ENCODE data around the gene TRPC3.
"Not testable (repeated sequence)": the region's sequence is repeated elsewhere in the genome, so short reads cannot be mapped to it uniquely, and the experiment has no call there.

TRPC3 gene

DNA sequence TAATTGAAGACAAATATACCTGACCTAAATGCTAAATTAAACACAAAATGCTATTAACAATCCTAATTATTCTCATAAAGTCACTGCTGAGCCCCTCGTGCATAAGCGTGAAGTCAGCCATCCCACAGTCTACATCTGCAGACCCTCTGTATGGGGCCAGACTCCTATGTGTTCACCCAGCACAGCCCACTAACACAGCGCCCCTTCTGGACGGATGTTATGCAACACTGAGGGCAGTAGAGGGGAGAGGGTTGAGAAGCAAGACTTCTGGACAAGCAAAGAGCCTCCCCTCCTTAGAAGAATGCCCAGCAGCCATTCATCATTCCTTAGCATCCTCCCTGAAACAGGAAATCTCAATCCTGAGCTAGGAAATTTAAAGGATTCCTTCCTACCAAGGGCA lies 7.9 kb downstream of the TRPC3 start:
- peak in 1 of 2 experiments; percentile 1 for DNase-seq

DNA sequence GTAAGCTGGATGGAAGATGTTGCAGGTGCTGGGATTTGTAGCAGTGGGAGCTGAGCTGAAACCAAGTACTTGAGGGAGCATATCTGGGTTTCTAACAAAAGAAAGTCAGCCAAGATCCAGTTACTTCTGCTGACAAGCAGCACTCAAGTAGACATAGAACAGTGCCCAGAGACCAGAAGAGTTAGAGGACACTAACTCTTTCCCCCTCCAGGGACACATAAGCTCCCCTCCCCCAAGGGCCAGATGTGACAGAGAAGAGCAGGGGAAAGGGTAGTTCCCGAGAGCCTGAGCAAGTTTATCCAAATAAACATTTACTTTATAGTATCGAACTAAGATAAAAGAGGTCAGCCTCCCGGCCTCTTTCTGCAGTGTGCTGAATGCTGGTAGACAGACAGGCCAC lies 12.2 kb downstream of the TRPC3 start:
- no peak for DNase-seq

DNA sequence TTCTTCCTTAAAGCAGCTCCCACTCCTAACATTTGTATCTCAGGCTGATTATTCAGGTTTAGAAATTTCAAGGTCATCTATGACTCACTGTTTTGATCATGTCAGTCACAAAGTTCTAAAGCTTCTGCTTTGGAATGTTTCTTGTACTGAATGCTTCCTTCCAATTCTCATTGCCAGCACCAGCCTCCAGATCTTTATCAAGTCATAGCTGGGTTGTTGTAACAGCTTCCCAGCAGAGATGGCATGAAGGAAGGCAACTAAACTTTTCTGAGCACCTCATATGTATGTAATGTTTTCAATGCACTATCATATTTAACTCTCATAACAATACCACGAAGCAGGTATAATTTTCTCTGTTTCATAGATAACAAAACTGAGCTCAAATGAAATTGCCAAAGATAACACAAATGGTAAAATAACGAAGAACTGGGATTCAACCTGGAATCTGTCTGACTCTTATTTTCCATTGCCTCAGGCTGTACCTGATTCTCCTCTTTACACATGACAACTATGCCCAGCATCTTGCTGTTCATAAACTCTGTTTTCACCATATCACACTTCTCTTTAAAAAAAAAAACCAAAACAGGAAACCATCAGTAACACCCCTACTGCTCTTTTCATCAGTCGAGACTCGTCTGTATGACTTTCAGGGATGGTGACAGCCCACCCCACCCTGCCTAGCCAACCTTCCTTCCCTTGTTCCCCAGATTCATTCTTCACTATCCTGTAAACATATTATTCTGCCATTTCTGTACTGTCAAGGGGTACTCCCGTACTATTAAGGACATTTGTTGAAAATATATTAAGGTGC lies 13.4 kb downstream of the TRPC3 start:
- no peak for DNase-seq

DNA sequence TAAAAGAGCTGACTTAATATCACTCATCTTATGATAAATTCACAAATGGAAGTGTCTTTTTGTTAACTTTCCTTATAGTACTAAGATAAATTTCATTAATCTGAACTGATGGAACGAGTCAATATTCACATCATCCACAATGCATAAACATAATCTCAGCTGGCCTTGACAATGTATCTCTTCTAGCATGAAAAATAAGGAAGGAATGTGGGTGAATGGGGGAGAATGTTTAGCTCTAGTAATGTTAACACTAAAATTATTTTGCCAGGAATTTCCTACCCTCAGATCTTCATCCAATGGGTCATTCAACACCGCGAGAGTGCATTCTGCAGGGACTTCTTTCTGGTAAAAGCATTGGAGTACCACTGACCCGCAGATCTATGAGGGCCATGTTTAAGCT lies 15.8 kb downstream of the TRPC3 start:
- no peak for DNase-seq

DNA sequence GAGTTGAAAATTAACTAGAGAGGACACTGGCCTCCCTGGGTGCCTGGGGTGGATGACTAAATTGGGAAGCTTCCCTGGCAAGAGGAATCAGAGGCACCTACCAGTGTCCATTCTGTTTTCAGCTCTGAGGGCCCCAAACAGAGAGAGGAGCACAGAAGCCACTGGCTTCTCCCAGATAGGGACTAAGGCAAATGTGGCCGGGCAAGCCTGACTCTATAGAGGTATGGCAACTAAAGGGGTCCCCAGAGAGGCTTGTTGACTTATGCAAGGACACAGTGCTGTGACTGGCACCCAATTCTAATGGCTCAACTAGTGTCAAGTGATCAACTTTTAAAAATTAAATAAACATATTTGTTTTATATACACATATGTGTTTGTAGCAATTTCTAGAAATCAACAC lies 17.2 kb downstream of the TRPC3 start:
- peak in 1 of 2 experiments; percentile 1 for DNase-seq

DNA sequence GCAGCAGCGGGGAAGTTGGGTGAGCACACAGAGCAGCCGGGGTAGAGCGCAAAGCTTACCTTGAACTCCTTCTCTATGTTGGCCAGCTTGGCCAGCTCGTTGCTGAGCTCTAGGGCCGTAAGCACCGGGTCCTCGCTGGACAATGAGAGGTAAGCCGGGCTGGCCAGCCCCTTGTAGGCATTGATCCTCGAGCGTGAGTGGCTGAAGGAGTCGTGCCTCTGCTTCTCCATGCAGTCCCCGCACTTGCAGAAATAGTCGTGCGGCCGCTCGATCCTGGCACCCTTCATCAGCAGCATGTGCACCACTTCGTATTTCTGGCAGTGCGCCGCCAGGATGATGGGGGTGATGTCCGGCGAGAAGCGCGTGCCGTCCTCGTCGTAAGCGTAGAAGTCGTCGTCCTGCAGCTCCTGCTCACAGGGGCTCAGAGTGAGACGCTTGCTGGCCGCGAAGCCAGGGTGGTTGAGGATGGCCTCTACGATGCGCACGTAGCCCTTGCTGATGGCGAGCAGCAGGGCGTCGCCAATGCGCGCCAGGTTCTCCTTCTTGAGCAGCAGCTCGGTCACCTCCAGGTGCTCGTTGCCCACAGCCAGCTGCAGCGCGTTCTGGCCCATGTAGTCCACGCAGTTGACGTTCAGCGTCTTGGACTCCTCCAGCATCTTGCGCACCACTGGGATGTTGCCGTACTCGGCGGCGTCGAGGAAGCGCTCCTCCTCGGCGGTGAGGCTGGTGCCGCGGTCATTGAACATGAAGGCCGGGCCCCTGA lies 19.5 kb downstream of the TRPC3 start:
- DNase-seq = no peak

DNA sequence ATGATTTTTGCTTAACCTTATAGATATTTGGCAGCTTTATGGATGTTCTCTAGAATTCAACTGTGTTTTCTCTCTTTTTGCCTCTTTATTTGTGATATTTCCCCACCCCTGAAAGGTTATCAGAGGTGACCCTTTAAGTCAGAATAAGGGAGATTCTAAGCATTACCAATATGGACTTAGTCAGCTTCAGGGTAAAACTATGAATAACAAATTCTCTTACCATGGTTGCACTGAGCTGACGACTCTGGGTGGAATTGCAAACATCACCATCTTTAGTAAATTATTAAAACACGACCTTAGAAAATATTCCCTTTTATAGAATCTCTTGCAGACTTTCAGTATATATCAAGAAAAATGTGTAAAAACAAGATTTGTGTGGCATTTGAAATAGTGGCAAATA lies 21.6 kb downstream of the TRPC3 start:
- no peak for DNase-seq

DNA sequence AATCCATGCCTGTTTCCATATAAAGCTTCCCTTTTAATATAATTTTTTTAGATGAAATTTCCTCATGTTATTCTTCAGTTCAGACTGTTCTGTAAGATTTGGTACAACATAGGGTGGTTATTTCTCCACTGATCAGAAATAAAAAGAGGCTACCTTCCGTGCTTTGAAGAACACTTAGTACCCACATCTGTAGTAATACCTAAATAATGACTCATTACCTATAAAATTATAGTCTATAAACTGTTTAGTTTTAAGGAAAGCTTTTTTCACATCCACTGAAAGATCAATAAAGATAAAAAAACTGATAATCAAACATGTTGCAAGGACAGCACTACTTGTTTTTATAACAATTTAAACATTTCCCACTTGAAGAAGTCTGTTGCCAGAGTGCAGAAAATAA lies 23.9 kb downstream of the TRPC3 start:
- DNase-seq = no peak

DNA sequence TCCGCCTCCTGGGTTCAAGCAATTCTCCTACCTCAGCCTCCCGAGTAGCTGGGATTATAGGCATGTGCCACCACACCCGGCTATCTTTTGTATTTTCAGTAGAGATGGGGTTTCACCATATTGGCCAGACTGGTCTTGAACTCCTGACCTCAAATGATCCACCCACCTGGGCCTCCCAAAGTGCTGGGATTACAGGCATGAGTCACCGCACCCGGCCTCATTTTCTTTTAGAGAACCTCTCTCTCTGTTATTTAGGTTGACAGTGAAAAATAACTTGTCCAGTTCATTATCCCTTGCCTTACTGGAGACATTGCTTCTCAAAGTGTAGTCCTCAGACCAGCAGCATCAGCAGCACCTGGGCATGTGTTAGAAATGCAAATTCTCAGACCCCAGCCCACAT lies 25.4 kb downstream of the TRPC3 start:
- not testable (repeated sequence) for DNase-seq

DNA sequence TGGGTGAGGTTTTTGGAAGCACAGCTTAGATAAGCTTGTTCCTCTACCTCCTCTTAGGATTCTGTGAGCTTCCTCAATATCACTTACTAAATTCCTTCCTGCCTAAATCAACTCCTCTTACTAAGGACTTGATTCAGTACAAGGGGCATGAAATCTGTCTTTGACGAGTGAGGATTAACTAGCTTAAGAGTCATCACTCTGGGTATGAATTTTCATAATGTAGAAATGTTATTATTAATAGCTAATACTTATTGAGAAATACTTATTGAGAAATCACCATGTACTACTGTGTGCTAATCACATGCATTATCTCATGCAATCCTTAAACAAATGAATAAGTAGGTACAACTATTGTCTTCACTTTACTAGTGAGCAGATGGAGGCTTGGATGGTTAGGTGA lies 28.6 kb downstream of the TRPC3 start:
- no peak for DNase-seq

DNA sequence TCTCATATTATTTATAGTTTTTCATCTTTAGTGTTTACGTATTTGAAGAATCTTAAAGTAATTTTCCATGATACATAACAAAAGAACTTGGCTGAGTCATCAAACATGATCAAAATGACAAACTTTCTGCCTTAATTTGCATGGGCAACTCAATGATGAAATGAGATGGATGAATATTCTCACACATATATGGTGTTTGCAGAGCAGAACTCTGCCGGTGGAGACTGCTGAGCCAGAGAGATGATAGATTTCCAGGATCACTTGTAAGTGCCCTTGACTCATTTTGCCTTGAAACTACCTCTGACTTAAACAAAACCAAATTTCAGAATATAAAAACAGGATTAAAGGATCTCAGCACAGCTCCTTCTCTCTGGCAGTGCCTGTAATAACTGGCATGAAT lies 38.2 kb downstream of the TRPC3 start:
- DNase-seq = no peak

DNA sequence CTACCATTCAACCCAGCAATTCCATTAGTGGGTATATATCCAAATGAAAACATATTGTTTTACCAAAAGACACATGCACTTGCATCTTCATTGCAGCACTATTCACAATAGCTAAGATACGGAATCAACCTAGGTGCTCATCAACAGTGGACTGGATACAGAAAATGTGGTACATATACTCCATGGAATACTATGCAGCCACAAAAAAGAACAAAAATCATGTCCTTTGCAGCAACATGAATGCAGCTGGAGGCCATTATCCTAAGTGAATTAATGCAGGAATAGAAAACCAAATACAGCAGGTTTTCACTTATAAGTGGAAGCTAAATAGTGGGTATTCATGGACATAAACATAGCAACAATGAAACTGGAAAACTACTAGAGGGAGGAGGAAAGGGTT lies 43.5 kb downstream of the TRPC3 start:
- no peak for DNase-seq

DNA sequence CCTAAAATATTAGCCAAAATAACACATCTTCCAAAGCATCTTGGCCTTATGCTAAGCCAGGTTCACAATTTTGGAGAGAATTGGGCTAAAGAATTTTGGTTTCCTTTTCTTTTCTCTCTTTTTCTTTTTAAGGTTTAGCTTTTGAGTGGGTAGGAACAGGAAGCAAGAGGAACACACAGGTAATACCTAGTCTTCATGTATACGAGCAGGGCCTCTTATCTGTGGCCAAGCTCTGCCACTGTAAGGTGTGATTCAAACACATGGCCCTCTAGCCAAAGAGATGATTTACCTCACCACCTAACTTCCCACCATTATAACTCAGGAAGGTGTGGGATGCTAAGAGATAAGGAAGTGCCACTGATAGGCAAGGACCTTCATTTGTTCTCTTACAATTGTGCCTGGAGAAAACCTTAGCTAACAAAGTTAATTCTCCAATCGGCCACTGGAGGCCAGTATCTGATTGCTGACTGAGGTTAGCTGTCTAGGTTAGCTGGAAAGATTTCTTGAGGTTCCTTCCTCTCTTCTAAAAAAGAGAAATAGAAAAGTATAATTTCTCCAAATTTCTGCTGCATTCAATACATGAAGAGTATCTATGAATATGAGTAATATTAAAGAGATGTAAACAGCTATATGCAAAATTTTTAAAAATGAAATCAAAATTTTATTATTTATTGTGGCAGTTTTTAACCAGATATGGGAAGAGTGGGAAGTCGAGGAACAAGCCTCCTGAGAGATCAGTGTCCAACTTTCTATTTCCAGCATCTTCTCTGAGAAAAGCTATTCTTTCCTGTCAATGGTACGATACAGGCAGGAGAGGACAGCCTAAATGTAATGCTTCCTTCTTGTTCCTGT lies 51.5 kb downstream of the TRPC3 start:
- DNase-seq = peak; percentile 5 to 67

DNA sequence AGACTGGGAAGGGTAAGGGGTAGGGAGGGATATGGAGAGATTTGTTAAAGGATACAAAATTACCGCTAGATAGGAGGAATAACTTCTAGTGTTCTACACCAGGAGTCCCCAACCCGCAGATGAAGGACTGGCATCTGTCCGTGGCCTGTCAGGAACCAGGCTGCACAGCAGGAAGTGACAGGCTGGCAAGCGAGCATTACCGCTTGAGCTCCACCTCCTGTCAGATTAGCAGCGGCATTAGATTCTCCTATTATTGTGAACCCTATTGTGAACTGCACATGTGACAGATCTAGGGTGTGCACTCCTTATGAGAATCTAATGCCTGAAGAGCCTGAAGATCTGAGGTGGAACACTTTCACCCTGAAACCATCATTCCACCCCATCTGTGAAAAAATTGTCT lies 53.7 kb downstream of the TRPC3 start:
- peak in 1 of 2 experiments; percentile 2 for DNase-seq

DNA sequence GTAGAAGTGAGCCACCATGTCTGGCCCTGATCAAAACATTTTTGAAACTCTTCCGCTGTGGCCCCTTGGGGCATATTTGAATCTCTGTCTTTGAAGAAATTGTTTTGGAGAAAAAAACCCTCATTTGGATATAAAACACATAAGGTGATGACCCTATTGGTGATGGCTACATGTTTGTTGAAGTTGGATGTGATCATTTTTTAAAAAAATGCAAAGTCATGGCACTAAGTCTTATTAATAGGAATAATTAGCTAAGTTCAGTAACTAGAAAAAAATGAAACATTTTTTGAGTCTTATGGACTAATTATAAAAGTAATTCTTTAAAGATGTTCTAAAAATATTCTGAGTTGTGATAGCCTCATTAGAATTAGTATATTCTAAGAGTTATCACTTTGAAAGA lies 63.7 kb downstream of the TRPC3 start:
- no peak for DNase-seq

DNA sequence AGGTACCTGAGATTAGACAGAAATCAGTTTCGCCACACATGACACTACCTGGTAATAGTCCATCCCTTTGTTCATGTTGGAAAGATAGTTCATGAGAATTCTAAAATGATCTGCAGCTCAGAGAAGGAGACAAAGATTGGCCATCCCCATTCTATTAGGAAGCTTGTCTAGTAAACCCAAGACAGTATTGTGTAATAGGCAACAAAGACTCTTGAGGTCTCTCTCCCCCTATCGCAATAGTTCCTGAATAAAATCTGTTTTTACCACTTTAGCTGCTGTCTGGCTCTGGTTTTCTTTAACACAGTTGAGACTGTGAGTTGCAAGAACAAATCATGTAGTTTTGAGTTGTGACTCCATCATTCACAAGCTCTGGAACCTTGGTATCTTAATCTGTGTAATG lies 66.7 kb downstream of the TRPC3 start:
- no peak for DNase-seq

DNA sequence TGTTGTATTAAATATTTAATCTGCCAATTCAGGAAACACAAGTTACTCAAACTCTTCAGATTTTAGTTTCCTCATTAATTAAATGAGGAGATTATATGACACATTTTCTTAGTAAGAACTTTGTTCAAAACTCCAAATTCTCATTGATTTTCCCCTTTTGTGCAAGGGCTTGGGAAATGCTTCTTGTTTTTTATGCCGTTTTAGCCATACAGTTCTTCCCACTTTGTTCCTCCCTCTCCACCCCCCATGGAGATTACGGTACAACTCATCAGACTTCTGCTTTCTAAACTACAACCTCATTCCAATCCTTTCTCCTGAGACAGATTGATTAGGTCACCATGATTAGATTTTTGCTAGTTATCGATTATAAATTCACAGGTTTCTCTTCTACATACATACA lies 70.7 kb downstream of the TRPC3 start:
- no peak for DNase-seq

DNA sequence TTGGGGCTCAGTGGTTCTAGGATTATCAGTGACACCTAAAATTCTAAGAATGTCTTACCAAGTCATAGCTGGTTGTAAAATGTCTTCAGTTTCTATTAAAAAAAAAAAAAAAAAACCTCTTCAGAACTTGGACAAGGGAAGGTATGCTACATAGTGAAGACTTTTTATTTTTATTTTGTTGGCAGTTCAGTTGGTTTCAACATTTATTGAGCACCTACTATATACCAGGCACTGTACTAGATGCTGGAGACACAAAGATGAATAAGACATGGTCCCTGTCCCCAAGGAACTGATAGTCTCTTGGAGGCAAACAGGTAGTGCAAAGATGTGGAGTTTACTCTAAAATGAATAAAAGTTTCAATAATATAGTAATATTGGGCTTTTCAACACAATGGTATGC lies 72.7 kb downstream of the TRPC3 start:
- no peak for DNase-seq

DNA sequence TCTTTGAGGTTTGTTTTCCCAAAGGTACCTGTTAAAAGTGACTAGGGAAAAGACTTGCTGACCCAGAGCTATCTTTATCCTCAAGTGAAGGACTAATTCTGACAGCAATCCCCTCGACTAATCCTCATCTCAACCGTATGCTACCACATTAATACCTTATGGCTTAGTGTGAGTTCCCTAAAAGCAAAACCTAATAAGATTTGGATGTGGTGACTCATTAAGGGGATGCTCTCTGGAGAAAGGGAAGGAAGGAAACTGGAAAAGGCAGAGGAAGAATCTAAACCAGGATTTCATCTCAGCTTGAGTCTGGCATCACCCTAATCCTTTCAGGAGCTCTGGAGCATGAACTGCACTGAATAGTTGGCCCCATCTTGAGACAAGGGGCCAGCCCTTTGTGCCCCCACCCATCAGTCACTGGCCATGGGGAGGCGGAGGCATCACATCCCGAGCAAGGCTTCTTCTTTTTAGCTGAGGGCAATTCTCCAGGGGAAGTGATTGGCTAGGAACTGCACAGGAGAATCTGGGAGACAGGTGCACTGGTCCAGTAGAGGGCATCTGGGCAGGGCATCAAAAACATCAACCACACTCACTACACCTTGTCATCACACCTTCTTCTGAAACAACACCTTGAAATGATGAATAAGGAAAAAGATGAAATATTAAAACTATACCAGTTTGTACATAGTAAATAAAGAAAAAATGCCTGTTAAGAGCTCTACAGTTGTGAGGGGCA lies 74.7 kb downstream of the TRPC3 start:
- DNase-seq = no peak

DNA sequence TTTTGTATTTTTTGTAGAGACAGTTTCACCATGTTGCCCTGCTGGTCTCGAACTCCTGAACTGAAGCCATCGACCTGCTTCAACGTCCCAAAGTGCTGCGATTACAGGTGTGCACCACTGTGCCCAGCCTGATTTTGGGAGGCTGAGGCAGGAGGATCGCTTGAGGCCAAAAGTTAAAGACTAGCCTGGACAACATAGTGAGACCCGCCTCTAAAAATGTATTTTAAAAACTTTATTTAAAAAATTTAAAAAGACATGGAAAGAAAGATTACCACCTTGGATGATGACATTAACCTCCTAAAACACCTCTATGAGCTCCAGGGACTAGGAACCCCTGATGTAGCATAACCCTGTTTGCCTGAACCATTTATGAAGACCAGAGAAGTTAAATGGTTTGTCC lies 75.8 kb downstream of the TRPC3 start:
- DNase-seq = no peak

DNA sequence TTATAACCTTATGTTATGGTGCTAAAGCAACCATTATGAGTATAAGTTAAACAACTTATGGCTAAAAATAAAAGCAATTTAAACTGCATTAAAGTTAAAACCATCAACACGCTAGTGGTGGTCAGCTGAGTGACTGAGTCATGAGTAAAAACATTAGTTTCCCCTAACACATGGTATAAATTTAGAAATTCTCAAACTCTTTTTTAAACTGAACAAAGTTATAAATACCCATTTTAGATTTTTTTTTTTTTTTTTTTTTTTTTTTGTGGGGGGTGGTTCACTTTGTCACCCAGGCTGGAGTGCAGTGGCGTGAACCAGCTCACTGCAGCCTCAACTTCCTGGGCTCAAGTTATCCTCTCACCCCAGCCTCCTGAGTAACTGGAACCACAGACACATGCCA lies 76.2 kb downstream of the TRPC3 start:
- no peak for DNase-seq

DNA sequence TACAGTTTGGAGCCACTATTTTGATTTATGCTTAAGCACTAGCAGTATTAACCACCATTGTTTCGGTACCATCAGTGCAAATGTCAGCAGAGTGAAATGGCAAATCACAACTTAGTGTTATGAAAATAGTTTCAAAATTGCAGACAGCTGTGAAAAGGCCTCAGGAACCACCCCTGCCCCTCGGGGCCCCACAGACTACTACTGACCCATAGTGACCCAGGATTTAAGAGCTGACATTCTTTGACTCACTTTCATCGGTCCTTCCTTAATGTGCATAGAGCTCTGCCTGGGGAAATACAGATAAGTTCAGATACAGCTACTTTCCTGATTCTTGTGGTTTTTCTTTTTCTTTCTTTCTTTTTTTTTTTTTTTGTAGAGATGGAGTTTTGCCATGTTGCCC lies 78.3 kb downstream of the TRPC3 start:
- no peak for DNase-seq
